Testis (tissue), 3 donors: ENCODE data around the gene RANBP17. TPM values are rescaled to one million over a fixed set of nuclear protein-coding genes. Genes with fewer than 3 reads are reported as not detected.

Experiments used
- DNase-seq: peaks from one replicate; pipeline ENCODE4 v3.0.0-alpha.2; 2019
- H3K27ac ChIP-seq, 2 donors: fragments of 200-600 bp; sonication (generic); one replicate each; pipeline ENCODE4 v1.5.1; 2019
- H3K27me3 ChIP-seq: fragments of 200-600 bp; sonication (generic); one replicate; pipeline ENCODE4 v1.5.1; 2019
- H3K36me3 ChIP-seq: fragments of 200-600 bp; sonication (generic); one replicate; pipeline ENCODE4 v1.5.1; 2017; ENCODE audit warnings: low read depth; ENCODE audit errors: missing control alignments
- H3K4me1 ChIP-seq: fragments of 200-600 bp; sonication (generic); one replicate; pipeline ENCODE4 v1.5.1; 2019
- H3K4me3 ChIP-seq, 2 donors: fragments of 200-600 bp; sonication (generic); one replicate each; pipeline ENCODE4 v1.5.1; 2017 to 2019
- H3K9me3 ChIP-seq: fragments of 200-600 bp; sonication (generic); one replicate; pipeline ENCODE4 v1.5.1; 2017
- CTCF ChIP-seq, 3 experiments: fragments of 450-650 bp in 2 of 3; fragments of 200-600 bp in 1 of 3; sonication (generic) in 1 of 3; IDR thresholded peaks; one replicate each; pipeline ENCODE4 v1.5.1; 2016 to 2019; ENCODE audit warnings: antibody characterized with exemption in 3 of 3, mild to moderate bottlenecking in 2 of 3, moderate library complexity in 1 of 3
- POLR2A ChIP-seq: fragments of 450-650 bp; IDR thresholded peaks from one replicate; pipeline ENCODE4 v1.6.1; 2017; ENCODE audit warnings: antibody characterized with exemption, mild to moderate bottlenecking, moderate library complexity
- WGBS, 2 donors: methylation state at CpG; one replicate each; pipeline ENCODE4 v1.1.5; 2018; 5-methylcytosine and 5-hydroxymethylcytosine counted together
- intact Hi-C: fragments of 100-400 bp; cut with DNase I; formaldehyde crosslinking; loops from one replicate; pipeline ENCODE4 v1.15.1; 2023; ENCODE audit warnings: low total_unique reads
- polyA plus RNA-seq: library from polyadenylated mRNA; stranded (reverse); fragments of 350-450 nt; fragmentation: Illumina TruSeq; extraction: RNeasy Lipid Tissue Mini Kit (QIAGEN cat#74804); gene quantifications from one replicate; pipeline ENCODE4 v1.2.3, GENCODE V29; 2014; ENCODE audit warnings: low read depth, low replicate concordance; ENCODE audit not compliant: insufficient read depth
- total RNA-seq, 2 donors: library from RNA; depleted of rRNA; stranded (reverse); fragments of >200 nt; gene quantifications; one replicate each; pipeline ENCODE4 v1.2.3, GENCODE V29; 2016

The RANBP17 gene
- total and polyA plus RNA-seq, 3 donors from 2014 or later: 34.1 to 63.9 (median 58.2) TPM

- Histone ChIP-seq H3K9me3 (no peaks in the 10 kb centered on the region), H3K27ac (no peak overlapping the region), H3K27me3 (no peaks in the 10 kb centered on the region), H3K36me3 (no peaks in the 10 kb centered on the region), H3K4me3 (no peak overlapping the region), H3K4me1 (no peaks in the 10 kb centered on the region)
- intact Hi-C loops: loop anchor here (10.0 kb wide), 1 partner anchor 1228 kb away; no protein-coding TSS in a partner anchor
- DNase-seq: no peak
- 76 to 84% methylated on average over 1 of the region's 1 CpG for WGBS, 2 donors
- TF ChIP-seq CTCF (IDR thresholded peaks at IDR 0.05): no peak
- TF ChIP-seq POLR2A: no peak
Observed at GRCh38 chr5:171242521-171242920, 380.7 kb downstream of the RANBP17 start.

- no peak for TF ChIP-seq POLR2A
- TF ChIP-seq CTCF (IDR thresholded peaks at IDR 0.05): no peak
- DNase-seq: no peak
- Histone ChIP-seq H3K4me3 (no peak overlapping the region), H3K27ac (no peak overlapping the region), H3K27me3 (no peaks in the 10 kb centered on the region), H3K9me3 (peaks cover 3% of the 10 kb centered on the region), H3K36me3 (no peaks in the 10 kb centered on the region), H3K4me1 (no peaks in the 10 kb centered on the region)
- 94 to 95% methylated on average over 2 of the region's 2 CpGs for WGBS, 2 donors
- intact Hi-C loops: loop anchor here (10.0 kb wide), 1 partner anchor 1231 kb away; no protein-coding TSS in a partner anchor
Observed at GRCh38 chr5:171246231-171246630, 384.4 kb downstream of the RANBP17 start.

GRCh38 chr5:171249460-171249859 lies 387.6 kb downstream of the RANBP17 start:
- TF ChIP-seq CTCF (IDR thresholded peaks at IDR 0.05) (no peak), POLR2A (no peak)
- no peak for DNase-seq
- intact Hi-C loops: loop anchor here (10.0 kb wide), 1 partner anchor 1235 kb away; no protein-coding TSS in a partner anchor
- Histone ChIP-seq H3K36me3 (no peaks in the 10 kb centered on the region), H3K27ac (no peak overlapping the region), H3K27me3 (no peaks in the 10 kb centered on the region), H3K9me3 (peaks cover 3% of the 10 kb centered on the region), H3K4me3 (no peak overlapping the region), H3K4me1 (no peaks in the 10 kb centered on the region)

- TF ChIP-seq CTCF (IDR thresholded peaks at IDR 0.05): no peak
- no peak for TF ChIP-seq POLR2A
Observed at GRCh38 chr5:171250738-171251137, 388.9 kb downstream of the RANBP17 start.

GRCh38 chr5:171251519-171251918 lies 389.7 kb downstream of the RANBP17 start:
- DNase-seq: no peak
- no peaks in the 10 kb centered on the region for H3K4me1 ChIP-seq
- no peaks in the 10 kb centered on the region for H3K27me3 ChIP-seq
- intact Hi-C loops: no loop called here
- no peak overlapping the region for H3K4me3 ChIP-seq
- peaks cover 3% of the 10 kb centered on the region for H3K9me3 ChIP-seq
- no peak overlapping the region for H3K27ac ChIP-seq
- WGBS, 2 donors: 51 to 69% methylated on average over 21 of the region's 21 CpGs
- no peak for TF ChIP-seq CTCF (IDR thresholded peaks at IDR 0.05)
- no peak for TF ChIP-seq POLR2A
- H3K36me3 ChIP-seq: no peaks in the 10 kb centered on the region

More at GRCh38 chr5:171250738-171251137, 388.9 kb downstream of the RANBP17 start:
- Histone ChIP-seq H3K4me1 (no peaks in the 10 kb centered on the region), H3K27ac (no peak overlapping the region), H3K36me3 (no peaks in the 10 kb centered on the region), H3K27me3 (no peaks in the 10 kb centered on the region), H3K4me3 (no peak overlapping the region), H3K9me3 (peaks cover 3% of the 10 kb centered on the region)
- 96 to 100% methylated on average over 1 of the region's 1 CpG for WGBS, 2 donors
- intact Hi-C loops: no loop called here
- DNase-seq: no peak
